Measurements from ENCODE around the gene NOD2. TPM values are rescaled to one million over a fixed set of nuclear protein-coding genes. Genes with fewer than 3 reads are reported as not detected.

The NOD2 gene
- total RNA-seq, 6 donors from 2014 or later, result 8.5 to 27.2 (median 11.2) TPM

- H3K27me3 ChIP-seq, result no peaks in the 10 kb centered on the region
- 96 to 97% methylated on average over 9 to 14 of the region's 21 CpGs for WGBS, 2 donors
- TF ChIP-seq POLR2A (IDR thresholded peaks at IDR 0.05) (no peak), EP300 (IDR thresholded peaks at IDR 0.05) (no peak), POLR2AphosphoS5 (IDR thresholded peaks at IDR 0.05) (no peak), CTCF (IDR thresholded peaks at IDR 0.05) (no peak)
- peaks cover 17 to 40% (median 28%) of the 10 kb centered on the region in 4 donors for H3K4me1 ChIP-seq
- peak in 1 of 2 donors; percentile 68 for DNase-seq
- peaks cover 0 to 18% (median 3%) of the 10 kb centered on the region in 4 donors for H3K36me3 ChIP-seq
- H3K27ac ChIP-seq, result no peak overlapping the region
- no peak overlapping the region for H3K4me3 ChIP-seq
- no peak for ATAC-seq (ENCODE audit: low FRiP score in 2 of 2)
- no peaks in the 10 kb centered on the region for H3K9me3 ChIP-seq
Observed at GRCh38 chr16:50711040-50711439, 17.6 kb downstream of the NOD2 start.

- Histone ChIP-seq H3K4me1 (peaks cover 17 to 40% (median 28%) of the 10 kb centered on the region in 4 donors), H3K27me3 (no peaks in the 10 kb centered on the region), H3K9me3 (no peaks in the 10 kb centered on the region), H3K27ac (no peak overlapping the region), H3K36me3 (peaks cover 0 to 18% (median 3%) of the 10 kb centered on the region in 4 donors), H3K4me3 (no peak overlapping the region)
- DNase-seq (peak in 1 of 2 donors; percentile 76), ATAC-seq (ENCODE audit: low FRiP score in 2 of 2) (no peak)
- TF ChIP-seq POLR2A (IDR thresholded peaks at IDR 0.05), result no peak
- WGBS, 2 donors, result 85 to 87% methylated on average over 4 to 20 of the region's 25 CpGs
Observed at GRCh38 chr16:50711862-50712559, 18.6 kb downstream of the NOD2 start.

- Histone ChIP-seq H3K36me3 (peaks cover 0 to 18% (median 3%) of the 10 kb centered on the region in 4 donors), H3K27ac (no peak overlapping the region), H3K27me3 (no peaks in the 10 kb centered on the region), H3K4me3 (no peak overlapping the region), H3K9me3 (no peaks in the 10 kb centered on the region), H3K4me1 (peaks cover 17 to 40% (median 28%) of the 10 kb centered on the region in 4 donors)
- 56 to 90% methylated on average over 3 of the region's 3 CpGs for WGBS, 2 donors
- no peak for ATAC-seq (ENCODE audit: low FRiP score in 2 of 2)
- TF ChIP-seq POLR2A (IDR thresholded peaks at IDR 0.05) (no peak), CTCF (IDR thresholded peaks at IDR 0.05) (no peak), EP300 (IDR thresholded peaks at IDR 0.05) (no peak), POLR2AphosphoS5 (IDR thresholded peaks at IDR 0.05) (no peak)
- no peak for DNase-seq
Observed at GRCh38 chr16:50712560-50712898, 19.1 kb downstream of the NOD2 start.

DNA sequence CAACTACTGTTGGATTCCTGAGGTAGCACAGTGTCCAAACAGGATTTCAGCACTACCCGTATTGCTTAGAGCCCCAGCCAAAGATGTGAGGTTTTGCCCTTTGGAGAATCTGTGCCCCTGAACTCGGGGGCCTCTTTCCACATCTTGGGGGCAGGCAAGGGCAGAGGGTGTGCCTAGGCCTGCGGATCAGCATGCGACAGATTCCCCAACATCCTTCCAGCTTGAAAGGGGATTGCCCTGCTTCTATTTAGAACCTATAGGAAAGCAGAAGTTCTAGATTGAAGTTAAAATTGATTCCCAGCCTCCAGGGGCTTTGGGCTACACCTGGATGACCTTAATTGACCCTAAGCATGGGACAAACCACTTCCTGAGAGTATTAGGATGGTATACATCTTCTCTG is 19.6 kb downstream of the NOD2 start:
- H3K4me1 ChIP-seq, result peaks cover 16 to 40% (median 28%) of the 10 kb centered on the region in 4 donors
- no peaks in the 10 kb centered on the region for H3K27me3 ChIP-seq
- H3K4me3 ChIP-seq, result no peak overlapping the region
- H3K9me3 ChIP-seq, result no peaks in the 10 kb centered on the region
- 58 to 61% methylated on average over 2 to 4 of the region's 4 CpGs for WGBS, 2 donors
- H3K36me3 ChIP-seq, result peaks cover 0 to 18% (median 3%) of the 10 kb centered on the region in 4 donors
- DNase-seq, result no peak
- TF ChIP-seq CTCF (IDR thresholded peaks at IDR 0.05), result no peak
- TF ChIP-seq EP300 (IDR thresholded peaks at IDR 0.05), result no peak
- TF ChIP-seq POLR2A (IDR thresholded peaks at IDR 0.05), result no peak
- no peak for TF ChIP-seq POLR2AphosphoS5 (IDR thresholded peaks at IDR 0.05)
- ATAC-seq (ENCODE audit: low FRiP score in 2 of 2), result no peak
- no peak overlapping the region for H3K27ac ChIP-seq

DNA sequence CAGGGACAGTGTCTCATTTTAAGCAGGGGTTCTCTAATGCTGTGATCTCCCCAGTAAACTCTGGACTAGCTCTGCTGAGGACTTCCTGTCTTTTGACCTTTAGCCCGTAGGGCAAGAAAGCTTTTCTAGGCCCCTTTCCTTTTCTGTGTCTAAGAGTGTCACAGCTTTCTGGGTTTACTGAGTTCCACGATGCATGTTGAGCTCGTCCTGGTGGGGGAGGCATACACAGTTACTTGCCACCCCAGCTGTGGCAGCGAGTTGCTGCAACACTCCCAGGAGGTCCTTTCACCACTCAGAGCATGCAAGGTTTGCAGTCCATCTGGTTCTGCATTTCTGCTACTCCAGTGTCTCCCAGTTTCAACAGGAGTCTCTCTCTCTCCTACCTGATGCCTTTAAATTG is 23.7 kb downstream of the NOD2 start:
- WGBS, 2 donors, result 71 to 93% methylated on average over 2 to 4 of the region's 4 CpGs
- H3K4me1 ChIP-seq, result peaks cover 8 to 25% (median 10%) of the 10 kb centered on the region in 4 donors
- no peak for DNase-seq
- no peaks in the 10 kb centered on the region for H3K27me3 ChIP-seq
- H3K36me3 ChIP-seq, result peaks cover 0 to 4% (median 0%) of the 10 kb centered on the region in 4 donors
- no peak overlapping the region for H3K27ac ChIP-seq
- H3K4me3 ChIP-seq, result no peak overlapping the region
- ATAC-seq (ENCODE audit: low FRiP score in 2 of 2), result no peak
- TF ChIP-seq POLR2AphosphoS5 (IDR thresholded peaks at IDR 0.05) (no peak), POLR2A (IDR thresholded peaks at IDR 0.05) (no peak), CTCF (IDR thresholded peaks at IDR 0.05) (no peak), EP300 (IDR thresholded peaks at IDR 0.05) (no peak)
- H3K9me3 ChIP-seq, result no peaks in the 10 kb centered on the region

All from upper lobe of left lung (tissue), 6 donors.